Stimulated activated CD8-positive, alpha-beta memory T cell treated with anti-CD3 and anti-CD28 coated beads, Interleukin-7, amount 100 ng/mL, for 24 hours (primary cell): ENCODE measurements around the gene CDHR2.

ENCODE experiments used
- DNase-seq: peaks from one replicate; pipeline ENCODE4 v3.0.0-alpha.2; 2020; ENCODE audit warnings: low read depth

CDHR2 gene

GRCh38 chr5:176529741-176530141 is 19.4 kb upstream of the CDHR2 start:
- no peak for DNase-seq

DNA sequence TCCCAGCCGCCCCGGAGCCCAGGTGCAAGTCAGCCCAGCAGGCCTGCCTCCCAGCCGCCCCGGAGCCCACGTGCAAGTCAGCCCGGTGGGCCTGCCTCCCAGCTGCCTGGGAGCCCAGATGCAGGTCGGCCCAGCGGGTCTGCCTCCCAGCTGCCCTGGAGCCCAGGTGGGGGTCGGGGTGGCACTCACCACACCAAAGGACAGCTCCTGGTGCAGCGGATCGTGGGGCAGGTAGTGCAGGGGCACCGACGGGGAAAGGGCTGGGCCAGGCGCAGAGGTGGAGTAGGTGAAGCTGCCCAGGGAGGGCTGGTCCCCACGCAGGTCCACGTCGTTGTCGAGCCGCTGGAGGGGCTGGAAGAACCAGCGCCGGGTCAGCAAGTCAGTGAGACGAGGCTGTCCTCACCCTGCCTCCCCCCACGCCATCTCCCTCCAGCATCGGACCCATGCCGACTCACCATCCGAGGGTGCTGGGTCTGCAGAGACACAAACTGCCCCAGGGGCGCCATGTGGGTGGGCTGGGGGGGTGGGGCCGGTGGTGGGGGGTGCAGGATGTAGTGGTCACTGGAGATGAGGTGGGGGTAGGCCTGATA is 18.7 kb upstream of the CDHR2 start:
- no peak for DNase-seq

DNA sequence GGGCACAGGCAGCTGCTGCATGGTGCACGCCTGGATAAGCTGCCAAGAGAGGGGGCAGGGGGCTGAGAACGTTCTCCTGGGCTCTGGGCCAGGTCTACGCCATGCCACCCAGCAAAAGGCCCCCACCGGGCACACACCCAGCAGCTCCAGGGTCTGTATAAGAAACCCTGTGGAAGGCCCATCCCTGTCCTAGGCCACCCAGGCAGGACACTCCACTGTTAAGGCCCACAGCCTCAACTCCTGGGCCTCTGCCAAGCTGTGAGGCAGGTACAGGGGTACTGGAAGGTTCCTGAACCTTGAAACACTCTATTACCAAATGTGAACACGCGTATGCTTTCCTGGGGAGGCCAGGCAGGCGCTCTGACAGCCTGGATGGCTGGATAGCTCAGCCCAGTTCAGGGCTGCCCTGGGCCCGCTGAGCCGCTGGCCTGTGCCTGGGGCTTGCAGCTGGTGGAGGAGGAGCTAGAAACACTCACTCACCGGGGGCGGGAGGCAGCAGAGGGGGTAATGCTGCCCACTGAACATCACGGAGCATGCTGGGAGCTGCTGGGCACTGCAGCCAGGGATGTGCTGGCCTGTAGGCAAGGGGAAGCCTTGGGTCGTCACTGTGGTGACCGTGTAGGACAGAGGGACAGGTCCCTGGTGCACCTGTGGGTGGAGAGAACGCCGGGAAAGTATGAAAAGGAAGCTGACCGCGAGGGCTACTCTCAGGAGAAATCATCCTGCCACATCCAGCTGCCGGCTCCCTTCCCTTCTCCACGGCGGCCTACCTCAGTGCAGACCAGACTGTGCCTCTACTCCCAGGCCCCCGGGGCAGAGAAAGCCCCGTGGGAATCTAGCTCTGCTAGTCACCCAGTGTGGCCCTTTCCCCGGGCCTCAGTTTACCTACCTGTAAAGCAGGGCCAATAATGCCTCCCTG is 17.9 kb upstream of the CDHR2 start:
- no peak for DNase-seq

DNA sequence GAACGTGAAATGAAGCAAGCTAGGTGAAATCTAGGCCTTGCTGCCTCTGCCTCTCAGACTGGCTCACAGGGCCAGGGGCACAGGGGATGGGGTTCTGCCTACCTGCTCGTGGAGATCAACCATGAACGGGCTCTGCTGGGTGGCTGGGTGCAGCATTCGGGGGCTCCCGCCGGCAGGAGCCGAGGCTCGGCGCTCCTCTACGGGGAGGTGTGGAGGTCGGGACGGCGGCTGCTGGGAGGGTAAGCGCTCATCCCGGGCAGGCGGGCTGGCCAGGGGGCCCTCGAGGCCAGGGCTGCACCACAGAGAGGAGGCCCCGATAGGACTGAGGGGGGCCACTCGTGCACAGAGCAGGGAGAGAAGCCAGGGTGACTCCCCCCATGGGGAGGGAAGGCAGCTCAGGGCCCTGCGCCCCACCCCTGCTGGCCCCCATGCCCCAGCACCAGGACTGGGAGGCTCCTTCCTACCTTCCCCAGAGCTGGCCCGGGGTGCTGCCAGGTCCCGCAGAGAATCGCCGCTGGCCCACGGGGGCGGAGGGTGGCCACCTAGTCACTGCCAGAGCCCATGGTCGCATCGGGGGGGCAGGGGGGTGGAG is 17.1 kb upstream of the CDHR2 start:
- DNase-seq: no peak

GRCh38 chr5:176532795-176533194 is 16.3 kb upstream of the CDHR2 start:
- DNase-seq: no peak

- DNase-seq: no peak
These were observed 15.8 kb upstream of the CDHR2 start for GRCh38 chr5:176533390-176533789.

DNA sequence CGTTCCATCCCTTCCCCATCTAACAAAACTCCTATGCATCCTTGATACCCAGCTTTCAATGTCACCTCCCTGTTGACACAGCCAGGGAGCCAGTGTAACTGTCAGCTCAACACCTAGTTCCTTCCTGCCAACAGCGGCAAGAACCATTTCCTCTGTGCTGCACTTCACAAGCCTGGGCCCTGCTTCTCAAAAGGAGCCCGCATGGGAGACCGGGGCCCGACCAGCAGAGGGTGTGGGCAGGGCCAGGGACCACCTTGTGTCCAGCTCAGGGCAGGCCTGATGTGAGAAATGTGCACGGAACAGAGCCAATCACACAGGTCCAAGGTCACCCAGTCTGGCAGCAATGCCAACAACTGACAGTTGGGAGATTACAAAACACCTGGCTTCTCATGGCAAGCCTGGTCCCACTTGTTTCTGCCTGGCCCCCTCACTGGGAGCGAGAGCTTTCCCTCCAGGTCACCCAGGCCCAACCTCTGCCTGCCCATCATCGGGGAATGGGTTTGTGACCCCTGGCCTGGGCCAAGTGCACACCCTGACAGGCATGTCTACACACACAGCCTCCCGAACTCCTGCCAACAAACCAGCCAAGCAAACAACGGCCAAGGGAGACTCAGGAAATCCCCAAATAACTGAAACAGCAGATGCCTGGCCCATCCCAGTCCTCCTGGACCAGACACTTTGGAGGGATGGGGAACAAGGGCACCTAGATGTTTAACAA is 15.1 kb upstream of the CDHR2 start:
- no peak for DNase-seq

DNA sequence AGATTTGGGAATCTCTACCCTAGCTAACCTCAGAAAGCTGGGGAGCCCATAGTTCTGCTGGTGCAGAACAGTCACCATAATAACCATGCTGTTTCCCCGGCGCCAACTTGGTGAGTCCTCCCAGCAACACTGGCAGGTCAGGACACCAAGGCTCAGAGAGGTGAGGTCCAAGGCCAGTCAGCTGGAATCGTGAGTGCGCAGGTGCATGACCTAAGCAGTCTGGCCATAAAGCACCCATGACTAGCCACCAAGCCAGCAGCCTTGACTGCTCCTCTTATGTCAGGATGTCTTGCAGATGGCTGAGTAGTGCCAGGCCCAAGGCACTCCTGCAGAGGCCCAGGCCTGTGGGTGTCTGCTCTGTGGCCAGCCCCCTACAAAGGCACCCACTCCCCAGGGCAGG is 14.5 kb upstream of the CDHR2 start:
- no peak for DNase-seq

GRCh38 chr5:176535101-176535663 is 14.0 kb upstream of the CDHR2 start:
- DNase-seq: no peak

DNA sequence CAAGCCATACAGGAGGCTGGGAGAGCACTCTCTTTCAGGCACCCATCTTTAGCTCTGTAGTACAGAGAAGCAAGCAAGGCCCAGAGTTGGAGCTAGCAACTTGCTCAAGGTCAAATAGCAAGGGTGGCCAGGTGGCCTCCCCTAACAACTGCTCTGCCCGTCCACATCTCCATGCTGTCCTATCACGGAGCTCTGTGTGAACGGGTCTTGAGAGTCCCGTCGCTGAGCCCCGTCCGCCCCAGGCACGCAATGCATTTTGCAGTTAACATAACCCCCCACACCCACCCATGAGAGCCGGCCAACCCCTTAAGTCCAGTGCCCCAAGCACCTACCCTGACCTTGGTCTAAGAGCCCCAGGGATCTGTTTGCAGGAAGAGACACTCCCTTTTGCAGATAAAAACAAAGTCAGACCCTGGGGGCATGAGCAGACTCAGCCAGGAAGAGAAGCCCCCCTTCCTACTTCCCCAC is 13.4 kb upstream of the CDHR2 start:
- DNase-seq: no peak

DNA sequence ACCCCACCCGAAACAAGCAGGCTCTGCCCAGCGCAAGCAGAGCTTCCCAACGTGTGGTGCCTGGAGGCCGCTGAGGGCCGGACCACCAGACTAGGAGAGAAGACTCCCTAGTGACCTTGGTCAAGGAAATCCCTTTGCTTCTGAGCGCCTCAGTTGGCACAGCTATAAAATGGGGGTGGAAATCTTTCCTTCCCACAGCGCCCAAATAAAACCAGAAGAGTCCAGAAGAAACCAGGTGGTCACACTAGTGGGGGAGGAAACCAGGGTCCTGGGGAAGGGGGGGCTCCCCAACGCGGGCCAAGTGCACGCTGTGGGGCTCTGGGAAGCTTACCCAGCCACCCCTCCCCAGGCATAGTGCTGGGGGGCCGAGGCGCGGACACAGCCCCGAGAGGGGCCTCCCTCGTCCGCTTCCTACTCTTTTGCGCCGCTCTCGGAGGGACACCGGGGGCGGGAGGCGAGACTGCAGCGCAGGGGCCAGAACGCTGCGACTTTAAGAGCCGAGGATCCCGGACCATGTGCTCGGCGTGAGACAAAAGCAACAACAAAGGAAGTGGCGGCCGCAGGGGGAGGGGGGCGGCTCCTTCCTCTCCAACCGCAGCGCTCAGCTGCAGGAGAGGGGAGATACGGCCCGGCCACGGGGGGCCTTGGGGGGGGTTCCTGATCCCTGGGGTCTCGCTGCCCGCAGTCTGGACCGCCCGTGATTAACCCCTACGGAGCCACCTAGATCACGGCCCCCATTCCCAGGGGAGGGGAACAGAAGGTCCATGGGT is 12.8 kb upstream of the CDHR2 start:
- DNase-seq: peak; percentile 72

GRCh38 chr5:176536902-176537553 is 12.1 kb upstream of the CDHR2 start, which contains the start of gene RNF44:
Gene RNF44 (minus strand): TSS chr5:176537402. CDS start chr5:176532472, 4,930 bp downstream.
- peak; percentile 98 for DNase-seq

DNA sequence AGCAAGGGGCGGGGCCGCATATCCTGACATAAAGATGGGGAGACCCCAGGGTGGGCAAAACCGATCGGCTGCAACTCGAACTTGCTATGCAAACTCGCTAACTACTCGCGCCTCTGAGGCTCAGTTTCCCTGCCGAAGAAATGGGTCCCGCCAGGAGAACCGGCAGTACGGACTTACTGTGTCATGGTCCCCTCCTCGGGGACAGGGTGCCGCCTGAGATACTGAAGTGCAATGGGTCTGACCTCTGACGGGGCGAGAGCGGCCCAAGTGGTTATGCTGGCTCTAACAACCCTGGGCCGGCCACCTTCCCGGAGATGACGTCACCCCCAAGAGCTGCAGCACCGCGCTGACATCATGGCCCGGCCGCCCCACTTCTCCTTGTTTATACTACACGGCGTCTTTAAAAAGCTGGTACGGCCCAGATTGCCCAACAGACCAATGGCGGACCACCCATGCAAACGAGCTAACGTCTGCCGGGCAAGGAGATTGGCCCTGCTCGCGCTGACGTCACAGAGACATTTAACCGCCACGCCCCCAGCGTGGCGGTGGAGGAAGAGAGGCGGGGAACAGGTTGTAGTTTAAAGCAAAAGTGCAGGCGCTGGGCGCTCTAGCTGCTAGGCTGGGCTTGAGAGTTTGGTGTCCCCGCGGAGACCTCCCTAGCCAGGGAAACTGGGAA is 11.4 kb upstream of the CDHR2 start:
- DNase-seq: peak; percentile 93

DNA sequence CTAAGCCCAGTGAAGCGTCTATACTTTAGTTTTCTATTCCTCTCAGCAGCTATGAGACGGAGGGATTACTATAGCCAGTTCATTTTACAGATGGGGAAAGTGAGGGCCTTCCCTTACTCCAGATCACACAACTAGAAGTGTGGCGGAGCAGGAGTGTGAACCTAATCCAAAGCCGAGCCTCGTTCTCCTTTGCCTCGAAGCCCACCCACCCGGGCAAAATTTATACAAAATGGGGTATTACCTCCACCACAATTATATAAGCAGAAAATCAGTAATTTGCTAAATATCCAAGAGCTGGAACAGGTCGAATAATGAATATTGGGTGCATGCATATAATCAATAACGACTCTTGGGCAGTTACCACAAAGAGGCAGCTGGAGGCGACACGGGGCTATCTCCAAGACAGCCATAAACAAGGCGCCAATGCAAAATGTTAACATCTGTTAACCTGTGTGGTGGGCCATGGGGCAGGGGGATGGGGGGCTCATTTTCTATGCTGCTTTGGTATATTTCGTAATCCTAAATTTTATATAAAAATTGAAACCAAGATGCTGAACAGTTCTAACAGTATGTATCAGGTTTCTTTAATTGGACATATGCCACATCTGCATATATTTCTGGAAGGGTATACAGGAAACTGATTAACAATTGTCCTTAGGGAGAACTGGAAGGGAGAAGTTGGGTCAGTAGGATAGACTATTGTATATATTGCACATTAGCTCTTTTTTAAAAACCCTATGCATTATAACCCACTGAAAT is 10.7 kb upstream of the CDHR2 start:
- DNase-seq: no peak

DNA sequence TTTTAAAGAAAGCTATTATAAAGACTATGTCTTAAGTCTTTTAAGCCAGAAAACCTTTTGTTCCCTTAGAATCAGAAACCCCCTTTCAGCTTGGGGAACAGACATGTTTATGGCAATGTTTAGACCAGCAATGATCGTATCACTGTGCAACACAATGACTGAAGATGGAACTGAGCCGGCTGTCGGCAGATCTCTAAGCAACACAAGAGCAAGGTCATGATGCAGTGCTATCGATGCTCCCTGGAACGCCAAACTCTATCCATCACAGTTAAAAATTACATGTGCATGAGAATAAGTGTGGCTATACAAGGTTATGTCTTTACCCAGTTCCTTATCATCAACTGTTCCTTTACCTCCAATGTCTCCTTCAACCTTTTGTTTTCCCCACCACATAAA is 10.2 kb upstream of the CDHR2 start:
- no peak for DNase-seq

DNA sequence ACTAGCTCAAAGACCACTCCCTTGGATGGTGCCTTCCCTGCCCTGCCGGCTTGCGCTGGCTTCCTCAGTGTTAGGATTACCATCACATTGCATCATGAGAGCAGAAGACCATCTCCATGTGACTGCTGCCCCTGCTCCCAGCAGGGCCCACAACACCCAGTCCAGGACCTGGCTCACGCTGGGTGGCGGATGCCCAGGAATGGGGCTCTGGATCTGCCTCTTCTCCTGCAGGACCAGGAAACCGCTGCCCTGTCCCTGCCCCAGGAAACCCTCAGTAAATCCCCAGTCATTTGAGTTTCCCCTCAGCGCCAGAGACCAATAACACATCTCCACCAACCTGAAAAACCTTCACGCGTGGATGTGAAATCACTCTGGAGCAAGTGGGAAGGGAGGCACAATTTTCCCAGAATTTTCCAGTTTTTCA is 8.7 kb upstream of the CDHR2 start:
- no peak for DNase-seq

- no peak for DNase-seq
These were observed 8.2 kb upstream of the CDHR2 start for GRCh38 chr5:176540956-176541337.

DNA sequence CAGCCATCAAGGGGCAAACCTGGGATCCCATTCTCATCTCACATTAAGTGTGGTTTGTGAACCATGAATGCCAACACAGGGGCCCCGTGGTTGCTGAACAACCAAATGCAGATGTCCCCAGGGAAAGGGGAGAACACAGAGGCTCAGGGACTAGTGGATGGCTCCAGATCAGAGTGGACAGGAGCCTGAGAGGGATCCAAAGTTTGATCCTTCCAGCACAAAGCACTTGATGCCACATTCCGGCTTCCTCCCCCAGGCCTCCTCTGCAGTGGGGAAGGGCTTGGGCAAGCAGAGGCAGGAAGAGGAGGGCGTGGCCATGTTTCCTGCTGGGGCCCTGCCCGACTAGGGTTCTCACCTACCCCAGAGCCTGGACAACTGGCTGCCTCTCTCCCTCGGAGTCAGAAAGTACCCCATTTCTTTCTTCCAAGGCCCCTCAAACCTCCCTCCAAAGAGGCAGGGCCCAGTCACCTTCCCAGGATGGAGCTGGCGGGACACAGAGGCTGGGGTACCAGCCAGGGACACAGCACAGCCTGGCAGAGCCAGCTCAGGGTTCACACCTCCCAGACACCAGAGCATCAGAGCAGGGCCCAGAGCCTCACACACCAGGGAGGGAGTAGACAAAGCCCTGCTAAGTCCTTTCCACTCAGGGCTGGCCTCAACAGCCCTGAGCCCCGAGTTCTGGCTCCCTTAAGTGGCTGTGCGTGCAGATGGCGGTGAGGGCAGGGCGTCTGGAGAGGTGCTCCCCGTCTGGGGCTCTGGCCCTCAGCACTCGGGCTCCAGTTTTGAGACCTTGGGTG is 7.6 kb upstream of the CDHR2 start:
- no peak for DNase-seq
